ENCODE data around the gene TTLL5.

TTLL5 gene

GRCh38 chr14:75849300-75849895 lies 188.4 kb downstream of the TTLL5 start:
- no peak for TF ChIP-seq USF1 (IDR thresholded peaks at IDR 0.05)
- no peak for TF ChIP-seq EP300 (IDR thresholded peaks at IDR 0.05; ENCODE audit: borderline replicate concordance)
- no peak for TF ChIP-seq TCF12 (IDR thresholded peaks at IDR 0.05; ENCODE audit: low read depth)
- no peak for TF ChIP-seq YY1 (IDR thresholded peaks at IDR 0.05; ENCODE audit: low read depth)
- no peak for TF ChIP-seq CREB1 (IDR thresholded peaks at IDR 0.05; ENCODE audit: low read depth)
- TF ChIP-seq EGR1 (IDR thresholded peaks at IDR 0.05) = no peak
- TF ChIP-seq TAF1 (IDR thresholded peaks at IDR 0.05; ENCODE audit: low read depth) = no peak
- TF ChIP-seq, protein P1, sequence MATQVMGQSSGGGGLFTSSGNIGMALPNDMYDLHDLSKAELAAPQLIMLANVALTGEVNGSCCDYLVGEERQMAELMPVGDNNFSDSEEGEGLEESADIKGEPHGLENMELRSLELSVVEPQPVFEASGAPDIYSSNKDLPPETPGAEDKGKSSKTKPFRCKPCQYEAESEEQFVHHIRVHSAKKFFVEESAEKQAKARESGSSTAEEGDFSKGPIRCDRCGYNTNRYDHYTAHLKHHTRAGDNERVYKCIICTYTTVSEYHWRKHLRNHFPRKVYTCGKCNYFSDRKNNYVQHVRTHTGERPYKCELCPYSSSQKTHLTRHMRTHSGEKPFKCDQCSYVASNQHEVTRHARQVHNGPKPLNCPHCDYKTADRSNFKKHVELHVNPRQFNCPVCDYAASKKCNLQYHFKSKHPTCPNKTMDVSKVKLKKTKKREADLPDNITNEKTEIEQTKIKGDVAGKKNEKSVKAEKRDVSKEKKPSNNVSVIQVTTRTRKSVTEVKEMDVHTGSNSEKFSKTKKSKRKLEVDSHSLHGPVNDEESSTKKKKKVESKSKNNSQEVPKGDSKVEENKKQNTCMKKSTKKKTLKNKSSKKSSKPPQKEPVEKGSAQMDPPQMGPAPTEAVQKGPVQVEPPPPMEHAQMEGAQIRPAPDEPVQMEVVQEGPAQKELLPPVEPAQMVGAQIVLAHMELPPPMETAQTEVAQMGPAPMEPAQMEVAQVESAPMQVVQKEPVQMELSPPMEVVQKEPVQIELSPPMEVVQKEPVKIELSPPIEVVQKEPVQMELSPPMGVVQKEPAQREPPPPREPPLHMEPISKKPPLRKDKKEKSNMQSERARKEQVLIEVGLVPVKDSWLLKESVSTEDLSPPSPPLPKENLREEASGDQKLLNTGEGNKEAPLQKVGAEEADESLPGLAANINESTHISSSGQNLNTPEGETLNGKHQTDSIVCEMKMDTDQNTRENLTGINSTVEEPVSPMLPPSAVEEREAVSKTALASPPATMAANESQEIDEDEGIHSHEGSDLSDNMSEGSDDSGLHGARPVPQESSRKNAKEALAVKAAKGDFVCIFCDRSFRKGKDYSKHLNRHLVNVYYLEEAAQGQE (IDR thresholded peaks at IDR 0.05; ENCODE audit: low read depth) = no peak
- no peak for TF ChIP-seq CEBPB (IDR thresholded peaks at IDR 0.05)

DNA sequence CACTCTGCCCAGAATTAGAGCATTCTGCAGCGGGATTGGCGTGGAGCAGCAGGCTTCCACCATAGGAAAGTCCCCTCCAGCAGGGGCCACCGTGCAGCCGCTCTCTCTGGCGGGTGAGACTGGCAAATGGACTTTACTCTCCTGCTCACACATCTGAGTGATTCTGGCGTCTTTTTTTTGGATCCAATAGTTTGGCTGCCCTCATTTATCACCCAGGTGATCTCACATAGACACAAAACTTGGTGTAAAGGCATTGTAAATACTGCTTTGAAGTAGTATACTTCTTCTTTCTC lies 190.5 kb downstream of the TTLL5 start:
- TF ChIP-seq EGR1 (IDR thresholded peaks at IDR 0.05) (no peak), YY1 (IDR thresholded peaks at IDR 0.05; ENCODE audit: low read depth) (no peak), FOXM1 (IDR thresholded peaks at IDR 0.05; ENCODE audit: borderline replicate concordance, low read depth) (no peak), CREB1 (IDR thresholded peaks at IDR 0.05; ENCODE audit: low read depth) (no peak), TAF1 (IDR thresholded peaks at IDR 0.05; ENCODE audit: low read depth) (no peak), ZBTB7A (IDR thresholded peaks at IDR 0.05; ENCODE audit: low read depth) (no peak), RAD21 (IDR thresholded peaks at IDR 0.05; ENCODE audit: low read depth) (no peak), CEBPB (IDR thresholded peaks at IDR 0.05) (no peak), EP300 (IDR thresholded peaks at IDR 0.05; ENCODE audit: borderline replicate concordance) (no peak), TEAD4 (IDR thresholded peaks at IDR 0.05) (no peak), NFIC (IDR thresholded peaks at IDR 0.05) (no peak), MAX (IDR thresholded peaks at IDR 0.05) (no peak), USF1 (IDR thresholded peaks at IDR 0.05) (no peak), TCF12 (IDR thresholded peaks at IDR 0.05; ENCODE audit: low read depth) (no peak)
- TF ChIP-seq, protein P1 (IDR thresholded peaks at IDR 0.05; ENCODE audit: low read depth) = no peak

DNA sequence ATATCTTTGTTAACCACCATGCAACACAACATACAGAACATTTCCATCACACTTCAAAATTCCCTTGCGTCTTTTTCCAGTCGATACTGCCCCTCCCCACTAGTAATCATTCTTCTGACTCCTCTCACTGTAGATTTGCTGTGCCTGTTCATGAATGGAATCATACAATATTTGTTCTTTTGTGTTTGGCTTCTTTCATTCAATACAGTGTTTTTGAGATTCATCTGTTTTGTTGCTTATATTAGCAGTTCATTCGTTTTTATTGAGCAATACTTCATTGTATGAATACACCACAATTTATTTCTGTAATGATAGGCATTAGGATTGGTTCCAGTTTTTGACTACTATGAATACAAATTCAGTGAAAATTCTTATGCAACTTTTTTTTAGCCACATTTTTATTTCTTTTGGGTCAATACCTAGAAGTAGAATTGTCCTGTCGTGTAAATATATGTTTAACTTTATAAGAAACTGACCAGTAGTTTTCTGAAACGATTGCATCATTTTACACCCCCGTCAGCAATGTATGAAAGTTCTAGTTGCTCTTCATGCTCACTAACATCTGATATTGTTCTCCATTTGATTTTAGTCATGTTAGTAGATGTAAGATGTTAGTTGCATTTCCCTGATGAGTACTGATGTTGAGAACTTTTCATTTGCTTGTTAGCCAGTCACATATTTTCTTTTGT lies 193.2 kb downstream of the TTLL5 start:
- TF ChIP-seq, protein P1 (IDR thresholded peaks at IDR 0.05; ENCODE audit: low read depth) = no peak
- TF ChIP-seq FOXM1 (IDR thresholded peaks at IDR 0.05; ENCODE audit: borderline replicate concordance, low read depth) (no peak), NFIC (IDR thresholded peaks at IDR 0.05) (no peak), EP300 (IDR thresholded peaks at IDR 0.05; ENCODE audit: borderline replicate concordance) (no peak), EGR1 (IDR thresholded peaks at IDR 0.05) (no peak), MAX (IDR thresholded peaks at IDR 0.05) (no peak), TAF1 (IDR thresholded peaks at IDR 0.05; ENCODE audit: low read depth) (no peak), ZBTB7A (IDR thresholded peaks at IDR 0.05; ENCODE audit: low read depth) (no peak), CEBPB (IDR thresholded peaks at IDR 0.05) (no peak), TEAD4 (IDR thresholded peaks at IDR 0.05) (no peak), TCF12 (IDR thresholded peaks at IDR 0.05; ENCODE audit: low read depth) (no peak), USF1 (IDR thresholded peaks at IDR 0.05) (no peak), RAD21 (IDR thresholded peaks at IDR 0.05; ENCODE audit: low read depth) (no peak)

- no peak for TF ChIP-seq NFIC (IDR thresholded peaks at IDR 0.05)
- TF ChIP-seq TEAD4 (IDR thresholded peaks at IDR 0.05) = no peak
- no peak for TF ChIP-seq EGR1 (IDR thresholded peaks at IDR 0.05)
- TF ChIP-seq CREB1 (IDR thresholded peaks at IDR 0.05; ENCODE audit: low read depth) = no peak
- no peak for TF ChIP-seq USF1 (IDR thresholded peaks at IDR 0.05)
- TF ChIP-seq ZBTB7A (IDR thresholded peaks at IDR 0.05; ENCODE audit: low read depth) = no peak
- TF ChIP-seq FOXM1 (IDR thresholded peaks at IDR 0.05; ENCODE audit: borderline replicate concordance, low read depth) = no peak
- TF ChIP-seq RAD21 (IDR thresholded peaks at IDR 0.05; ENCODE audit: low read depth) = no peak
- TF ChIP-seq CEBPB (IDR thresholded peaks at IDR 0.05) = no peak
- no peak for TF ChIP-seq MAX (IDR thresholded peaks at IDR 0.05)
These were observed 196.2 kb downstream of the TTLL5 start for GRCh38 chr14:75857199-75857598.
